Spleen (tissue), 7 donors: Measurements from ENCODE around the gene CTNNBL1.

ENCODE experiments used
- CTCF ChIP-seq, 11 experiments: fragments of 200-600 bp in 7 of 11; fragments of 450-650 bp in 4 of 11; sonication (generic) in 4 of 11; IDR thresholded peaks in 8 of 11; conservative IDR thresholded peaks in 3 of 11; 1 replicate in 7 of 11; 2 replicates in 4 of 11; pipeline versions ENCODE4 v1.4.0 to v1.8.0; 2016 to 2021; ENCODE audit warnings: antibody characterized with exemption in 11 of 11, inconsistent platforms in 4 of 11, mild to moderate bottlenecking in 1 of 11
- POLR2A ChIP-seq, 3 donors: fragments of 450-650 bp; IDR thresholded peaks; one replicate each; pipeline ENCODE4 v1.5.1; 2017; ENCODE audit warnings: antibody characterized with exemption in 3 of 3, mild to moderate bottlenecking in 1 of 3
- POLR2AphosphoS5 ChIP-seq, 3 donors: sonication (generic); formaldehyde crosslinking; IDR thresholded peaks; one replicate each; pipeline ENCODE4 v1.5.1; 2017; ENCODE audit warnings: antibody characterized with exemption in 3 of 3
- donor health status: DM: no; HTN: no; CAD: no; lungs with moderate emphysema.
- donor health status: DM: no; HTN: no; CAD: no.
- donor health status: DM: no; HTN: no; CAD: no.

DNA sequence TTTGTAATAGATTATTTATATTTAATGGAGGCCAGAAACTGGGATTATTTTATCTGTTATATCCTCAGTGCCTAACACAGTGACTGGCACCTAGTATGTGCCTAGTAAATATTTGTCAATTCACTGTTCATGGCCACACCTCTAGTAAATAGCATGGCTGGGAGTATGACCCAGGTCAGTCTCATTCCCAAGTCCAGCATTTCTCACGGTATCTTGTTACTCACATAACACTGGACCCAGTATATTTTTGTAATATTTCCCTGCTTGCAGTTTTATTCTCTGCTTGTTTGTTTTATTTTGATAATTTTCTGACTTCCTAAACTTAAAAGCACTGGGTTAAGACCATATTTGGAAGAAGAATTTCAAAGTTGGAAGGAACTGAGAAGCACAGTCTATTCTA, 47.7 kb downstream of the CTNNBL1 start:
- TF ChIP-seq POLR2A (IDR thresholded peaks at IDR 0.05) (no peak), CTCF (IDR thresholded peaks at IDR 0.05 in 8 of 11, conservative IDR thresholded peaks at IDR 0.05 in 3 of 11) (no peak), POLR2AphosphoS5 (IDR thresholded peaks at IDR 0.05) (no peak)
